Stimulated activated CD4-positive, alpha-beta T cell treated with anti-CD3 and anti-CD28 coated beads, Interleukin-12 subunit alpha, Interleukin-12 subunit beta, amount 100 ng/mL, for 48 hours (primary cell): ENCODE data around the gene ARFGAP3.

Experiments
- DNase-seq, 3 donors: peaks; one replicate each; pipeline ENCODE4 v3.0.0-alpha.2; 2020; ENCODE audit warnings: low read depth in 2 of 3, low spot score in 1 of 3

Gene ARFGAP3

GRCh38 chr22:42884616-42885375 is 27.7 kb upstream of the ARFGAP3 start:
- DNase-seq = no peak

GRCh38 chr22:42883970-42884369 is 26.9 kb upstream of the ARFGAP3 start:
- no peak for DNase-seq

- DNase-seq = no peak
These were observed 26.0 kb upstream of the ARFGAP3 start for GRCh38 chr22:42883121-42883520.

- no peak for DNase-seq
These were observed 25.0 kb upstream of the ARFGAP3 start for GRCh38 chr22:42881982-42882656.

GRCh38 chr22:42881298-42881697 is 24.2 kb upstream of the ARFGAP3 start:
- no peak for DNase-seq

GRCh38 chr22:42880815-42881214 is 23.7 kb upstream of the ARFGAP3 start:
- no peak for DNase-seq

- DNase-seq = no peak
These were observed 22.4 kb upstream of the ARFGAP3 start for GRCh38 chr22:42879371-42880021.

GRCh38 chr22:42878561-42879305 is 21.7 kb upstream of the ARFGAP3 start:
- DNase-seq = no peak

GRCh38 chr22:42877597-42878340 is 20.7 kb upstream of the ARFGAP3 start:
- DNase-seq = no peak

GRCh38 chr22:42877158-42877557 is 20.1 kb upstream of the ARFGAP3 start:
- no peak for DNase-seq

GRCh38 chr22:42876041-42876440 is 19.0 kb upstream of the ARFGAP3 start:
- DNase-seq = no peak

GRCh38 chr22:42874010-42874409 is 16.9 kb upstream of the ARFGAP3 start:
- DNase-seq = no peak

GRCh38 chr22:42873356-42873755 is 16.3 kb upstream of the ARFGAP3 start:
- no peak for DNase-seq

GRCh38 chr22:42872821-42873220 is 15.7 kb upstream of the ARFGAP3 start:
- no peak for DNase-seq

- no peak for DNase-seq
These were observed 14.3 kb upstream of the ARFGAP3 start for GRCh38 chr22:42871146-42872050.

GRCh38 chr22:42869888-42870480 is 12.9 kb upstream of the ARFGAP3 start:
- no peak for DNase-seq

- DNase-seq = no peak
These were observed 12.4 kb upstream of the ARFGAP3 start for GRCh38 chr22:42869463-42869862.

- DNase-seq = no peak
These were observed 11.7 kb upstream of the ARFGAP3 start for GRCh38 chr22:42868751-42869251.

GRCh38 chr22:42866100-42866499 is 9.0 kb upstream of the ARFGAP3 start:
- no peak for DNase-seq
